Neural progenitor cell (in vitro differentiated cells): ENCODE data around the gene TSEN54.

Source experiments
- EZH2 ChIP-seq: fragments of 200-600 bp; sonication (generic); IDR thresholded peaks from 2 replicates; pipeline ENCODE4 v1.6.1; 2017; ENCODE audit warnings: antibody characterized with exemption, mild to moderate bottlenecking, moderate library complexity
- TF ChIP-seq, protein P1 (sequence below): fragments of 200-600 bp; sonication (generic); IDR thresholded peaks from 2 replicates; pipeline ENCODE4 v1.5.1; 2017; ENCODE audit warnings: antibody characterized with exemption, mild to moderate bottlenecking

DNA sequence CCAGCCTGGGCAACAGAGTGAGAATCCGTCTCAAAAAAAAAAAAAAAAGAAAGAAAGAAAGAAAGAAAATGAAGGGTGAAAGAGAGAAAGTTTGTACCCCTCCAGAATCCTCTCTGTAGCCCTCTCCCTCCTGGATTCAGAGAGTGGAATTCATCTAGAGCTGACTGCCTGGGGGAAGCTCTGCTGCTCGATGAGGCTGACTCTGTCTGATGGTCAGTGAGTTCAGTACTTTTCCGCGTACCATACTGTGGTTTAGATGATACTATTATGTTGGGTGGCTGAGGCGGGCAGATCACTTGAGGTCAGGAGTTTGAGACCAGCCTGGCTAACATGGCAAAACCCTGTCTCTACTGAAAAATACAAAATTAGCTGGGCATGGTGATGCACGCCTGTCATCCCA is 45.1 kb upstream of the TSEN54 start:
- TF ChIP-seq, protein P1, sequence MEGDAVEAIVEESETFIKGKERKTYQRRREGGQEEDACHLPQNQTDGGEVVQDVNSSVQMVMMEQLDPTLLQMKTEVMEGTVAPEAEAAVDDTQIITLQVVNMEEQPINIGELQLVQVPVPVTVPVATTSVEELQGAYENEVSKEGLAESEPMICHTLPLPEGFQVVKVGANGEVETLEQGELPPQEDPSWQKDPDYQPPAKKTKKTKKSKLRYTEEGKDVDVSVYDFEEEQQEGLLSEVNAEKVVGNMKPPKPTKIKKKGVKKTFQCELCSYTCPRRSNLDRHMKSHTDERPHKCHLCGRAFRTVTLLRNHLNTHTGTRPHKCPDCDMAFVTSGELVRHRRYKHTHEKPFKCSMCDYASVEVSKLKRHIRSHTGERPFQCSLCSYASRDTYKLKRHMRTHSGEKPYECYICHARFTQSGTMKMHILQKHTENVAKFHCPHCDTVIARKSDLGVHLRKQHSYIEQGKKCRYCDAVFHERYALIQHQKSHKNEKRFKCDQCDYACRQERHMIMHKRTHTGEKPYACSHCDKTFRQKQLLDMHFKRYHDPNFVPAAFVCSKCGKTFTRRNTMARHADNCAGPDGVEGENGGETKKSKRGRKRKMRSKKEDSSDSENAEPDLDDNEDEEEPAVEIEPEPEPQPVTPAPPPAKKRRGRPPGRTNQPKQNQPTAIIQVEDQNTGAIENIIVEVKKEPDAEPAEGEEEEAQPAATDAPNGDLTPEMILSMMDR = no peak
- no peak for TF ChIP-seq EZH2
